H1 (cell line): ENCODE data around the gene SSTR4. TPM values are rescaled to one million over a fixed set of nuclear protein-coding genes. Genes with fewer than 3 reads are reported as not detected.
"Not testable (repeated sequence)": the region's sequence is repeated elsewhere in the genome, so short reads cannot be mapped to it uniquely, and the experiment has no call there.

ENCODE experiments used
- CTCF ChIA-PET: fragments of 300-600 bp; sonication (Branson Sonifier 250); formaldehyde crosslinking; loops from one replicate; lab custom pipeline; 2021; ENCODE audit not compliant: partially characterized antibody; lab: Charles Lee
- POLR2A ChIA-PET: fragments of 300-600 bp; sonication (Branson Sonifier 250); formaldehyde crosslinking; loops from one replicate; lab custom pipeline; 2021; ENCODE audit warnings: inconsistent platforms; ENCODE audit not compliant: partially characterized antibody; lab: Charles Lee
- DNase-seq, 2 experiments: peaks; one replicate each; pipeline versions ENCODE4 v3.0.0 to v3.0.0-alpha.2; 2010 to 2022; ENCODE audit warnings: low spot score in 2 of 2, low read depth in 1 of 2, mixed read lengths in 1 of 2
- FAIRE-seq: peaks from 2 replicates; lab custom pipeline; 2011; peaks lifted over from hg19 to GRCh38; lab: Jason Lieb, UNC
- H2AFZ ChIP-seq: 2 replicates; pipeline ENCODE4 v1.8.1; 2012; ENCODE audit warnings: low read length, inconsistent platforms
- H2AK5ac ChIP-seq: 2 replicates; pipeline ENCODE4 v1.6.1; 2013; ENCODE audit warnings: low read depth, low read length
- H2BK120ac ChIP-seq: replicated peaks from 2 replicates; pipeline ENCODE3; 2013; ENCODE audit warnings: low read depth, low read length, inconsistent platforms
- H2BK12ac ChIP-seq: 2 replicates; pipeline ENCODE4 v1.6.1; 2013; ENCODE audit warnings: low read depth, low read length
- H2BK15ac ChIP-seq: 2 replicates; pipeline ENCODE4 v1.6.1; 2013; ENCODE audit warnings: low read length
- H2BK20ac ChIP-seq: 2 replicates; pipeline ENCODE4 v1.6.1; 2013; ENCODE audit warnings: low read length
- H2BK5ac ChIP-seq: 2 replicates; pipeline ENCODE4 v1.6.1; 2013; ENCODE audit warnings: low read depth, low read length
- H3K14ac ChIP-seq: 2 replicates; pipeline ENCODE4 v1.6.1; 2013; ENCODE audit warnings: inconsistent platforms; ENCODE audit not compliant: insufficient read length
- H3K18ac ChIP-seq: 2 replicates; pipeline ENCODE4 v1.6.1; 2013; ENCODE audit warnings: low read length; ENCODE audit errors: extremely low read depth
- H3K23ac ChIP-seq: 2 replicates; pipeline ENCODE4 v1.6.1; 2013; ENCODE audit warnings: inconsistent platforms; ENCODE audit not compliant: insufficient read length
- H3K23me2 ChIP-seq: 2 replicates; pipeline ENCODE4 v1.6.1; 2013; ENCODE audit warnings: low read depth, low read length
- H3K27ac ChIP-seq: 2 replicates; pipeline ENCODE4 v1.6.1; 2011; ENCODE audit warnings: low read depth, low read length, inconsistent platforms
- H3K27me3 ChIP-seq, 4 experiments: replicated peaks in 1 of 4; 1 replicate in 1 of 4; 2 replicates in 3 of 4; pipeline versions ENCODE4 v1.6.1 to v1.8.1; 2011 to 2013; ENCODE audit warnings: low read length in 3 of 4, mild to moderate bottlenecking in 3 of 4, inconsistent platforms in 2 of 4, mixed read lengths in 2 of 4, moderate library complexity in 1 of 4; ENCODE audit not compliant: control insufficient read depth in 3 of 4, insufficient read depth in 3 of 4; ENCODE audit errors: extremely low read depth in 1 of 4
- H3K36me3 ChIP-seq, 4 experiments: 2 replicates each; pipeline versions ENCODE4 v1.6.1 to v1.8.1; 2011 to 2013; ENCODE audit warnings: mild to moderate bottlenecking in 4 of 4, low read length in 3 of 4, moderate library complexity in 2 of 4, control low read depth in 1 of 4, inconsistent platforms in 1 of 4; ENCODE audit not compliant: insufficient read depth in 4 of 4, control insufficient read depth in 2 of 4
- H3K4ac ChIP-seq: replicated peaks from 2 replicates; pipeline ENCODE3; 2013; ENCODE audit warnings: low read length, low read depth, mixed read lengths, inconsistent platforms; ENCODE audit not compliant: insufficient read length
- H3K4me1 ChIP-seq, 4 experiments: replicated peaks in 1 of 4; 1 replicate in 1 of 4; 2 replicates in 3 of 4; pipeline versions ENCODE4 v1.6.1 to v1.8.1; 2011 to 2013; ENCODE audit warnings: low read length in 3 of 4, inconsistent platforms in 2 of 4, mixed read lengths in 1 of 4; ENCODE audit not compliant: insufficient read depth in 4 of 4, control insufficient read depth in 3 of 4
- H3K4me2 ChIP-seq, 2 experiments: 2 replicates each; pipeline versions ENCODE4 v1.6.1 to v1.8.1; 2011 to 2013; ENCODE audit warnings: low read depth in 2 of 2, low read length in 2 of 2, control low read depth in 1 of 2, inconsistent platforms in 1 of 2, mild to moderate bottlenecking in 1 of 2; ENCODE audit not compliant: insufficient read depth in 1 of 2
- H3K4me3 ChIP-seq, 4 experiments: fragments of 200-600, 300-600 bp in 1 of 4; sonication (generic), shearing (Covaris generic), sonication (Bioruptor Twin) in 1 of 4; 2 replicates each; pipeline versions ENCODE4 v1.5.1 to v1.8.1; 2011 to 2016; ENCODE audit warnings: low read length in 4 of 4, low read depth in 3 of 4, control low read depth in 2 of 4, inconsistent platforms in 2 of 4, mild to moderate bottlenecking in 2 of 4, mixed read lengths in 1 of 4, moderate library complexity in 1 of 4; ENCODE audit not compliant: insufficient read depth in 2 of 4; ENCODE audit errors: extremely low read depth in 1 of 4
- H3K56ac ChIP-seq: replicated peaks from 2 replicates; pipeline ENCODE3; 2013; ENCODE audit warnings: low read depth, mild to moderate bottlenecking, mixed read lengths, low read length, inconsistent platforms; ENCODE audit not compliant: insufficient read length
- H3K79me1 ChIP-seq: 2 replicates; pipeline ENCODE4 v1.6.1; 2013; ENCODE audit warnings: low read depth, low read length, control low read depth
- H3K79me2 ChIP-seq, 2 experiments: 2 replicates each; pipeline versions ENCODE4 v1.6.1 to v1.8.1; 2012 to 2013; ENCODE audit warnings: low read length in 2 of 2, mild to moderate bottlenecking in 2 of 2, inconsistent platforms in 1 of 2; ENCODE audit not compliant: insufficient read depth in 2 of 2, control insufficient read depth in 1 of 2
- H3K9ac ChIP-seq, 4 experiments: replicated peaks in 1 of 4; 1 replicate in 1 of 4; 2 replicates in 3 of 4; pipeline versions ENCODE4 v1.6.1 to v1.8.1; 2011 to 2013; ENCODE audit warnings: low read depth in 3 of 4, low read length in 3 of 4, control low read depth in 2 of 4, mild to moderate bottlenecking in 2 of 4, moderate library complexity in 2 of 4, inconsistent platforms in 1 of 4; ENCODE audit errors: extremely low read depth in 1 of 4
- H3K9me3 ChIP-seq, 2 experiments: 2 replicates each; pipeline versions ENCODE4 v1.6.1 to v1.8.1; 2012 to 2013; ENCODE audit warnings: mild to moderate bottlenecking in 2 of 2, moderate library complexity in 2 of 2, control low read depth in 1 of 2, inconsistent platforms in 1 of 2, low read depth in 1 of 2, low read length in 1 of 2, mixed read lengths in 1 of 2; ENCODE audit not compliant: insufficient read depth in 2 of 2
- H4K20me1 ChIP-seq, 2 experiments: replicated peaks in 1 of 2; 2 replicates each; pipeline versions ENCODE3 to v1.8.1; 2011 to 2013; ENCODE audit warnings: inconsistent platforms in 2 of 2, low read length in 2 of 2, mild to moderate bottlenecking in 1 of 2; ENCODE audit not compliant: insufficient read depth in 2 of 2, control insufficient read depth in 1 of 2
- H4K5ac ChIP-seq: 2 replicates; pipeline ENCODE4 v1.6.1; 2013; ENCODE audit warnings: low read length, low read depth, mixed read lengths, inconsistent platforms; ENCODE audit not compliant: insufficient read length
- H4K8ac ChIP-seq: 2 replicates; pipeline ENCODE4 v1.8.0; 2013; ENCODE audit warnings: mild to moderate bottlenecking, moderate library complexity, low read length, inconsistent platforms; ENCODE audit not compliant: insufficient read depth; ENCODE audit errors: extremely low read depth
- H4K91ac ChIP-seq: replicated peaks from 2 replicates; pipeline ENCODE3; 2013; ENCODE audit warnings: low read length, mixed read lengths, inconsistent platforms; ENCODE audit not compliant: insufficient read length
- HDAC2 ChIP-seq, 2 experiments: fragments of 300-600 bp in 1 of 2; sonication (generic) in 1 of 2; IDR thresholded peaks; 2 replicates each; pipeline ENCODE4 v1.6.1; 2011 to 2012; ENCODE audit warnings: low read depth in 2 of 2, low read length in 2 of 2, mild to moderate bottlenecking in 2 of 2, moderate library complexity in 2 of 2, borderline replicate concordance in 1 of 2, inconsistent platforms in 1 of 2
- WGBS, 2 experiments: shearing (Covaris generic) in 1 of 2; methylation state at CpG; one replicate each; pipeline versions ENCODE4 v1.1.6 to v1.1.7; 2013 to 2015; ENCODE audit warnings: low lambda C conversion rate in 2 of 2, mixed read lengths in 2 of 2, inconsistent platforms in 1 of 2, low coverage in 1 of 2, missing lambda C conversion rate in 1 of 2; ENCODE audit not compliant: insufficient replicate concordance in 2 of 2, insufficient coverage in 1 of 2, insufficient read length in 1 of 2; ENCODE audit errors: extremely low coverage in 1 of 2, missing lambda C conversion rate in 1 of 2; 5-methylcytosine and 5-hydroxymethylcytosine counted together
- polyA plus RNA-seq, 7 experiments: library from polyadenylated mRNA; depleted of rRNA in 3 of 7; stranded (reverse) in 5 of 7; unstranded in 2 of 7; fragments of >200 nt in 5 of 7; fragments of 200-250 nt in 2 of 7; gene quantifications; 1 replicate in 5 of 7; 2 replicates in 1 of 7; 4 replicates in 1 of 7; pipeline versions ENCODE4 v1.2.1 to v1.2.3, GENCODE V29; 2011 to 2013; ENCODE audit warnings: missing spikeins in 2 of 7, mixed read lengths in 2 of 7
- total RNA-seq: library from RNA; stranded (reverse); fragmentation: NEBNext Ultra II Directional; extraction: Animal tissue kit (Norgen Biotek cat#: 25700); gene quantifications from 2 replicates; pipeline ENCODE4 v1.2.1, GENCODE V29; 2021

Gene SSTR4
- total and polyA plus RNA-seq, 2 of the 8 experiments (the other 6 are each of a cell fraction or from before 2014, with no cell fraction given), result 0.05 TPM; not detected in 1

DNA sequence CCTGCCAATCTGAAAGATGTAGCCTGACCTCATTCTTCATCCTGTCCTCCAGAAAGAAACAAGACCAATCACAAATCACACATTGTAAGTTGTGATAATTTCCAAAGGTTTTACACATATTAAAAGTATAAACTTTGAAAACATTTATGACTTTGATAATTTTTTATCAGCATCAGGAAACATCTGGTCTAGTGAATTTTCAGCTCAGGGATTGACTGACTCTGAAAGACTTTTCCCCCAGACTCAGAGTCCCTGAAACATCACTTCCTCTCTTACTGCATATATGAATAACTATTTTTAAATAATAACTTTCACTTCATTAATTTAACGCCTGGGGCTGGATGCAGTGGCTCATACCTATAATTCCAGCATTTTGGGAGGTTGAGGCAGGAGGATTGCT lies 48.5 kb upstream of the SSTR4 start:
- H4K20me1 ChIP-seq, result no peaks in the 10 kb centered on the region
- DNase-seq (no peak), FAIRE-seq (no peak)
- no peak overlapping the region for H3K4me2 ChIP-seq
- no peak overlapping the region for H3K23ac ChIP-seq
- no peak overlapping the region for H3K27ac ChIP-seq
- H3K9ac ChIP-seq, result no peak overlapping the region
- WGBS, 2 experiments, result 94% methylated on average over 1 of the region's 1 CpG; no CpG with 5 or more reads in 1 of the 2 experiments
- H2AFZ ChIP-seq, result no peak overlapping the region
- H3K9me3 ChIP-seq, result no peaks in the 10 kb centered on the region
- no peak overlapping the region for H2BK20ac ChIP-seq
- H3K23me2 ChIP-seq, result no peaks in the 10 kb centered on the region
- no peak overlapping the region for H2BK5ac ChIP-seq
- H4K91ac ChIP-seq, result no peak overlapping the region
- POLR2A ChIA-PET, result interaction anchor here (0.6 kb wide), 1 partner anchor 280 kb away, joined by 3 read pairs; no protein-coding TSS in a partner anchor
- no peak overlapping the region for H2BK15ac ChIP-seq
- H3K79me1 ChIP-seq, result no peaks in the 10 kb centered on the region
- CTCF ChIA-PET, result interaction anchor here (3.4 kb wide), 1 partner anchor 11 kb away, joined by 24 read pairs; no protein-coding TSS in a partner anchor
- H3K56ac ChIP-seq, result no peak overlapping the region
- H4K8ac ChIP-seq, result no peak overlapping the region
- no peak overlapping the region for H3K4me3 ChIP-seq
- no peak overlapping the region for H2AK5ac ChIP-seq
- no peak overlapping the region for H3K14ac ChIP-seq
- no peak overlapping the region for H4K5ac ChIP-seq
- no peaks in the 10 kb centered on the region for H3K27me3 ChIP-seq
- H3K18ac ChIP-seq, result no peak overlapping the region
- no peak overlapping the region for H2BK12ac ChIP-seq
- H3K4ac ChIP-seq, result no peak overlapping the region
- H2BK120ac ChIP-seq, result no peak overlapping the region
- no peaks in the 10 kb centered on the region for H3K79me2 ChIP-seq
- no peaks in the 10 kb centered on the region for H3K36me3 ChIP-seq
- no peaks in the 10 kb centered on the region for H3K4me1 ChIP-seq
- TF ChIP-seq HDAC2 (IDR thresholded peaks at IDR 0.05; ENCODE audit: borderline replicate concordance in 1 of 2, low read depth in 2 of 2, low read length in 2 of 2), result no peak

DNA sequence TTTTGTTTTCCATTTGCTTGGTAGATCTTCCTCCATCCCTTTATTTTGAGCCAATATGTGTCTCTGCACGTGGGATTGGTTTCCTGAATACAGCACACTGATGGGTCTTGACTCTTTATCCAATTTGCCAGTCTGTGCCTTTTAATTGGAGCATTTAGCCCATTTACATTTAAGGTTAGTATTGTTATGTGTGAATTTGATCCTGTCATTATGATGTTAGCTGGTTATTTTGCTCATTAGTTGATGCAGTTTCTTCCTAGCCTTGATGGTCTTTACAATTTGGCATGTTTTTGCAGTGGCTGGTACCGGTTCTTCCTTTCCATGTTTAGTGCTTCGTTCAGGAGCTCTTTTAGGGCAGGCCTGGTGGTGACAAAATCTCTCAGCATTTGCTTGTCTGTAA lies 43.7 kb upstream of the SSTR4 start:
- H3K56ac ChIP-seq, CTCF ChIA-PET, H2BK5ac ChIP-seq, H4K91ac ChIP-seq, H3K14ac ChIP-seq, H3K27ac ChIP-seq, H4K20me1 ChIP-seq, H4K5ac ChIP-seq, H3K18ac ChIP-seq, DNase-seq, H3K23ac ChIP-seq, H3K4me2 ChIP-seq, H2BK120ac ChIP-seq, H3K79me1 ChIP-seq, H3K4me1 ChIP-seq, FAIRE-seq, H3K36me3 ChIP-seq, H2AK5ac ChIP-seq, H2BK12ac ChIP-seq, H3K9ac ChIP-seq, H2BK20ac ChIP-seq, H3K4ac ChIP-seq, H3K23me2 ChIP-seq, H3K4me3 ChIP-seq, H2AFZ ChIP-seq, H3K79me2 ChIP-seq, H2BK15ac ChIP-seq, H3K27me3 ChIP-seq, POLR2A ChIA-PET, H4K8ac ChIP-seq: not testable (repeated sequence)
- 77% methylated on average over 3 of the region's 3 CpGs; no CpG with 5 or more reads in 1 of the 2 experiments for WGBS, 2 experiments
- H3K9me3 ChIP-seq, result peaks cover 12 to 18% of the 10 kb centered on the region in 2 experiments
